ENCODE data around the gene POLDIP2. TPM values are rescaled to one million over a fixed set of nuclear protein-coding genes. Genes with fewer than 3 reads are reported as not detected.

The POLDIP2 gene
- total and polyA plus RNA-seq, 9 of the 15 experiments (the other 6 are each of a cell fraction or from before 2014, with no cell fraction given), result 22.0 to 137 (median 104) TPM

- no peaks in the 10 kb centered on the region for H3K9me1 ChIP-seq (ENCODE audit: control insufficient read depth, insufficient read depth, low read length)
- ATAC-seq (no peak), FAIRE-seq (no peak), DNase-seq (ENCODE audit: extremely low read depth in 1 of 4, low spot score in 3 of 4) (no peak)
- CTCF ChIA-PET (ENCODE audit: low intra/inter-chr PET ratio), result no interaction called here
- no TSS peak for BruUV-seq (replicated peaks)
- 0% methylated on average over 2 of the region's 2 CpGs for WGBS (ENCODE audit: insufficient coverage, low coverage, missing lambda C conversion rate)
- H4K20me1 ChIP-seq (replicated peaks; ENCODE audit: control insufficient read depth, insufficient read depth, low read length), result 0 out of 2 replicates have a peak, but pooled peaks cover 8% of the 10 kb centered on the region
- TF ChIP-seq BRD9 (IDR thresholded peaks at IDR 0.05; ENCODE audit: low read depth, partially characterized antibody) (no peak), ARID1B (IDR thresholded peaks at IDR 0.05) (no peak), RFX7 (CRISPR knock-in tag; IDR thresholded peaks at IDR 0.05) (no peak), POLR2G (IDR thresholded peaks at IDR 0.05; ENCODE audit: low read depth, low read length) (no peak), RBM34 (IDR thresholded peaks at IDR 0.05; ENCODE audit: borderline replicate concordance, insufficient read depth, low read length) (no peak)
- TF ChIP-seq, protein P1, sequence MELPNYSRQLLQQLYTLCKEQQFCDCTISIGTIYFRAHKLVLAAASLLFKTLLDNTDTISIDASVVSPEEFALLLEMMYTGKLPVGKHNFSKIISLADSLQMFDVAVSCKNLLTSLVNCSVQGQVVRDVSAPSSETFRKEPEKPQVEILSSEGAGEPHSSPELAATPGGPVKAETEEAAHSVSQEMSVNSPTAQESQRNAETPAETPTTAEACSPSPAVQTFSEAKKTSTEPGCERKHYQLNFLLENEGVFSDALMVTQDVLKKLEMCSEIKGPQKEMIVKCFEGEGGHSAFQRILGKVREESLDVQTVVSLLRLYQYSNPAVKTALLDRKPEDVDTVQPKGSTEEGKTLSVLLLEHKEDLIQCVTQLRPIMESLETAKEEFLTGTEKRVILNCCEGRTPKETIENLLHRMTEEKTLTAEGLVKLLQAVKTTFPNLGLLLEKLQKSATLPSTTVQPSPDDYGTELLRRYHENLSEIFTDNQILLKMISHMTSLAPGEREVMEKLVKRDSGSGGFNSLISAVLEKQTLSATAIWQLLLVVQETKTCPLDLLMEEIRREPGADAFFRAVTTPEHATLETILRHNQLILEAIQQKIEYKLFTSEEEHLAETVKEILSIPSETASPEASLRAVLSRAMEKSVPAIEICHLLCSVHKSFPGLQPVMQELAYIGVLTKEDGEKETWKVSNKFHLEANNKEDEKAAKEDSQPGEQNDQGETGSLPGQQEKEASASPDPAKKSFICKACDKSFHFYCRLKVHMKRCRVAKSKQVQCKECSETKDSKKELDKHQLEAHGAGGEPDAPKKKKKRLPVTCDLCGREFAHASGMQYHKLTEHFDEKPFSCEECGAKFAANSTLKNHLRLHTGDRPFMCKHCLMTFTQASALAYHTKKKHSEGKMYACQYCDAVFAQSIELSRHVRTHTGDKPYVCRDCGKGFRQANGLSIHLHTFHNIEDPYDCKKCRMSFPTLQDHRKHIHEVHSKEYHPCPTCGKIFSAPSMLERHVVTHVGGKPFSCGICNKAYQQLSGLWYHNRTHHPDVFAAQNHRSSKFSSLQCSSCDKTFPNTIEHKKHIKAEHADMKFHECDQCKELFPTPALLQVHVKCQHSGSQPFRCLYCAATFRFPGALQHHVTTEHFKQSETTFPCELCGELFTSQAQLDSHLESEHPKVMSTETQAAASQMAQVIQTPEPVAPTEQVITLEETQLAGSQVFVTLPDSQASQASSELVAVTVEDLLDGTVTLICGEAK (IDR thresholded peaks at IDR 0.05), result no peak
- TF ChIP-seq, protein P1 (CRISPR knock-in tag; IDR thresholded peaks at IDR 0.05), result no peak
- in situ Hi-C loops (cut with MboI), result no loop called here
- no peak overlapping the region for H3K4me3 ChIP-seq
- H3K27me3 ChIP-seq (ENCODE audit: control insufficient read depth in 2 of 2, insufficient read depth in 2 of 2, low read length in 2 of 2), result no peaks in the 10 kb centered on the region
- POLR2A ChIA-PET, result interaction anchor here (0.6 to 1.9 kb wide), 7 partner anchors 9 to 724 kb away, joined by 3 to 8 read pairs (median 4); no protein-coding TSS in a partner anchor
- H3K4me2 ChIP-seq (ENCODE audit: insufficient read depth, low read length), result no peak overlapping the region
- H3K79me2 ChIP-seq (ENCODE audit: control insufficient read depth, insufficient read depth, low read length), result no peaks in the 10 kb centered on the region
- no peak overlapping the region for H2AFZ ChIP-seq (ENCODE audit: low read depth, low read length)
- intact Hi-C loops (cut with micrococcal nuclease), result no loop called here
- no peaks in the 10 kb centered on the region for H3K36me3 ChIP-seq (ENCODE audit: control insufficient read depth, insufficient read depth, low read length)
- H3K9me3 ChIP-seq (replicated peaks; ENCODE audit: control insufficient read depth, insufficient read depth, low read depth, low read length), result no peaks in the 10 kb centered on the region
- no peak overlapping the region for H3K9ac ChIP-seq (ENCODE audit: insufficient read depth in 1 of 2, low read depth in 2 of 2, low read length in 2 of 2)
- peaks cover 6 to 8% of the 10 kb centered on the region in 2 experiments; a peak in 4 of 5 replicates for H3K4me1 ChIP-seq (replicated peaks in 1 of 2; ENCODE audit: control insufficient read depth in 2 of 2, insufficient read depth in 2 of 2, low read length in 2 of 2)
- H3K27ac ChIP-seq (ENCODE audit: extremely low read depth, low read depth, low read length), result no peak overlapping the region
Observed at GRCh38 chr17:28395426-28395825, 38.1 kb upstream of the POLDIP2 start.

Measured in K562 (cell line).